Astrocyte (in vitro differentiated cells and primary cell): ENCODE results near the gene LAMA3. TPM values are rescaled to one million over a fixed set of nuclear protein-coding genes. Genes with fewer than 3 reads are reported as not detected.
"Not testable (repeated sequence)": the region's sequence is repeated elsewhere in the genome, so short reads cannot be mapped to it uniquely, and the experiment has no call there.

Experiments used
- DNase-seq: peaks from one replicate; pipeline ENCODE4 v3.0.0-alpha.2; 2010; ENCODE audit warnings: low read depth
- FAIRE-seq: peaks from 2 replicates; lab custom pipeline; 2011; peaks lifted over from hg19 to GRCh38; lab: Jason Lieb, UNC
- H2AFZ ChIP-seq: 2 replicates; pipeline ENCODE4 v1.6.0; 2012; ENCODE audit warnings: low read depth, low read length, inconsistent platforms
- H3K27ac ChIP-seq: 2 replicates; pipeline ENCODE4 v1.5.1; 2011; ENCODE audit warnings: low read depth, low read length, inconsistent platforms
- H3K27me3 ChIP-seq: 2 replicates; pipeline ENCODE4 v1.6.0; 2011; ENCODE audit warnings: low read length, inconsistent platforms; ENCODE audit not compliant: insufficient read depth
- H3K36me3 ChIP-seq: 2 replicates; pipeline ENCODE4 v1.5.1; 2011; ENCODE audit warnings: low read length, inconsistent platforms; ENCODE audit not compliant: insufficient read depth
- H3K4me1 ChIP-seq: 2 replicates; pipeline ENCODE4 v1.5.1; 2011; ENCODE audit warnings: low read length, inconsistent platforms; ENCODE audit not compliant: insufficient read depth
- H3K4me2 ChIP-seq: 2 replicates; pipeline ENCODE4 v1.6.0; 2012; ENCODE audit warnings: low read length, inconsistent platforms
- H3K4me3 ChIP-seq: 2 replicates; pipeline ENCODE4 v1.5.1; 2011; ENCODE audit warnings: low read depth, mild to moderate bottlenecking, low read length, inconsistent platforms; ENCODE audit not compliant: insufficient read depth
- H3K79me2 ChIP-seq: 2 replicates; pipeline ENCODE4 v1.6.0; 2012; ENCODE audit warnings: mild to moderate bottlenecking, low read length, inconsistent platforms; ENCODE audit not compliant: insufficient read depth
- H3K9ac ChIP-seq: 2 replicates; pipeline ENCODE4 v1.6.0; 2012; ENCODE audit warnings: mild to moderate bottlenecking, low read length, inconsistent platforms
- H3K9me3 ChIP-seq: 2 replicates; pipeline ENCODE4 v1.5.1; 2012; ENCODE audit warnings: low read depth, mild to moderate bottlenecking, low read length, inconsistent platforms; ENCODE audit not compliant: insufficient read depth
- H4K20me1 ChIP-seq: 2 replicates; pipeline ENCODE4 v1.6.0; 2012; ENCODE audit warnings: low read length, inconsistent platforms; ENCODE audit not compliant: insufficient read depth
- H3K27ac Mint-ChIP-seq: one replicate; pipeline ENCODE4 v1.8.0; 2021; ENCODE audit warnings: mild to moderate bottlenecking, mixed read lengths; ENCODE audit not compliant: unreplicated experiment
- H3K27me3 Mint-ChIP-seq: one replicate; pipeline ENCODE4 v1.8.0; 2021; ENCODE audit warnings: low read depth, mixed read lengths; ENCODE audit not compliant: unreplicated experiment
- H3K36me3 Mint-ChIP-seq: one replicate; pipeline ENCODE4 v1.8.0; 2021; ENCODE audit warnings: low read depth, mixed read lengths; ENCODE audit not compliant: unreplicated experiment
- H3K4me1 Mint-ChIP-seq: one replicate; pipeline ENCODE4 v1.8.0; 2021; ENCODE audit warnings: low read depth, mixed read lengths; ENCODE audit not compliant: unreplicated experiment
- H3K4me3 Mint-ChIP-seq: one replicate; pipeline ENCODE4 v1.8.0; 2021; ENCODE audit warnings: mild to moderate bottlenecking, moderate library complexity, mixed read lengths; ENCODE audit not compliant: unreplicated experiment
- H3K9me3 Mint-ChIP-seq: one replicate; pipeline ENCODE4 v1.8.0; 2021; ENCODE audit warnings: mild to moderate bottlenecking, mixed read lengths; ENCODE audit not compliant: unreplicated experiment
- EZH2 ChIP-seq: IDR thresholded peaks from 2 replicates; pipeline ENCODE4 v1.6.1; 2012; ENCODE audit warnings: mild to moderate bottlenecking, low read length, inconsistent platforms; ENCODE audit not compliant: insufficient read depth
- total RNA-seq: library from RNA; stranded (reverse); gene quantifications from 2 replicates; pipeline ENCODE4 v1.2.1, GENCODE V29; 2021
- TF ChIP-seq, protein P1 (sequence below): IDR thresholded peaks from 2 replicates; pipeline ENCODE4 v1.5.1; 2011; ENCODE audit warnings: low read depth, mild to moderate bottlenecking, inconsistent platforms, low read length, moderate library complexity; ENCODE audit not compliant: insufficient read depth

The LAMA3 gene
- total RNA-seq, 1 donor from 2014 or later: 0.86 TPM

DNA sequence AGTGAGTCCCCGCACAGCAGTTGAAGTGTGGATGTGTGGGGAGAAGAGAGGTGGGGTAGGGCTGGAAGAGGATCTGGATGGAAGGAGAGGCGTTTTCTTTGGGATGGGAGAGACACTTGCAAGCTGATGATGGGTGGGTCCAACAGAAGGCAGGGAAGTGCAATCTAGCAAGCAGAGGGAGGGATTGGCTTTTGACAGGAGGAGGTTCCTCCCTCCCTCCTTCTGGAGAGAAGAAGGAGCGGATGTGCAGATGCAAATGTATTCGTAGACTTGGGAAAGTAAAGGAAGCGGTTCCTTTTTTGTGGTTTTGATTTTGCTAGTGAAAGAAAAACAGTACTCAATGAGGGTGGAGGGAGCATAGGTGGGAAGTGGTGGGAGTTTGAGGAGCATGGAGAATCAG, 48.9 kb downstream of the LAMA3 start:
- Histone ChIP-seq H3K4me3 (no peak overlapping the region), H3K27ac (no peak overlapping the region), H3K9me3 (no peaks in the 10 kb centered on the region), H3K4me1 (no peaks in the 10 kb centered on the region), H2AFZ (no peak overlapping the region), H3K27me3 (peaks cover 8% of the 10 kb centered on the region), H3K36me3 (no peaks in the 10 kb centered on the region), H4K20me1 (no peaks in the 10 kb centered on the region), H3K4me2 (no peak overlapping the region), H3K9ac (no peak overlapping the region), H3K79me2 (no peaks in the 10 kb centered on the region)
- H3K9me3 Mint-ChIP-seq: peaks cover 1% of the 10 kb centered on the region
- peaks cover 11% of the 10 kb centered on the region for H3K4me1 Mint-ChIP-seq
- FAIRE-seq (no peak), DNase-seq (no peak)
- H3K27me3 Mint-ChIP-seq: peaks cover 28% of the 10 kb centered on the region
- H3K4me3 Mint-ChIP-seq: no peak overlapping the region
- TF ChIP-seq, protein P1, sequence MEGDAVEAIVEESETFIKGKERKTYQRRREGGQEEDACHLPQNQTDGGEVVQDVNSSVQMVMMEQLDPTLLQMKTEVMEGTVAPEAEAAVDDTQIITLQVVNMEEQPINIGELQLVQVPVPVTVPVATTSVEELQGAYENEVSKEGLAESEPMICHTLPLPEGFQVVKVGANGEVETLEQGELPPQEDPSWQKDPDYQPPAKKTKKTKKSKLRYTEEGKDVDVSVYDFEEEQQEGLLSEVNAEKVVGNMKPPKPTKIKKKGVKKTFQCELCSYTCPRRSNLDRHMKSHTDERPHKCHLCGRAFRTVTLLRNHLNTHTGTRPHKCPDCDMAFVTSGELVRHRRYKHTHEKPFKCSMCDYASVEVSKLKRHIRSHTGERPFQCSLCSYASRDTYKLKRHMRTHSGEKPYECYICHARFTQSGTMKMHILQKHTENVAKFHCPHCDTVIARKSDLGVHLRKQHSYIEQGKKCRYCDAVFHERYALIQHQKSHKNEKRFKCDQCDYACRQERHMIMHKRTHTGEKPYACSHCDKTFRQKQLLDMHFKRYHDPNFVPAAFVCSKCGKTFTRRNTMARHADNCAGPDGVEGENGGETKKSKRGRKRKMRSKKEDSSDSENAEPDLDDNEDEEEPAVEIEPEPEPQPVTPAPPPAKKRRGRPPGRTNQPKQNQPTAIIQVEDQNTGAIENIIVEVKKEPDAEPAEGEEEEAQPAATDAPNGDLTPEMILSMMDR: no peak
- no peak for TF ChIP-seq EZH2
- no peak overlapping the region for H3K27ac Mint-ChIP-seq
- no peaks in the 10 kb centered on the region for H3K36me3 Mint-ChIP-seq

DNA sequence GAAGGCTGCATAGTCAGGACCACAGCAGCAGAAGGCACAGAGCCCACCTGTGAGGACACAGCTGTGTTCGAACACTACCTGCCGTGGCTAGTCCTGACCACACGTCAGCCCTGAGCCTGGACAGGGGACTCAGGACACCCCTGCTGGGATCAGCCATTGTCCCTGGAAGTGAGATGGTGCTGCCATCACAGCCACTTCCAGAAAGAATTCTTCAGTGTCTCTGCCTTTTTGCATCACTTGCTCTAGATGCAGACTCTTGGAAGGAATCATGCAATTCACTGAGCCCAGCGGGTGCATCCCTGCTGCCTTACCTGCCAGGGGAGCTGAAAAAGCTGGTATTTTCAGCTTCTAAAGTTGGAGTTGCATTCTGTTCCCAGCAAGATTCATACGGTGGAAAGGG, 49.3 kb downstream of the LAMA3 start:
- Histone ChIP-seq H3K27ac (no peak overlapping the region), H3K79me2 (no peaks in the 10 kb centered on the region), H3K27me3 (peaks cover 8% of the 10 kb centered on the region), H3K9ac (no peak overlapping the region), H3K36me3 (no peaks in the 10 kb centered on the region), H2AFZ (no peak overlapping the region), H3K4me3 (no peak overlapping the region), H3K4me2 (no peak overlapping the region), H3K9me3 (no peaks in the 10 kb centered on the region), H3K4me1 (no peaks in the 10 kb centered on the region), H4K20me1 (no peaks in the 10 kb centered on the region)
- H3K27me3 Mint-ChIP-seq: peaks cover 25% of the 10 kb centered on the region
- FAIRE-seq: no peak
- TF ChIP-seq, protein P1: no peak
- TF ChIP-seq EZH2: no peak
- no peak overlapping the region for H3K4me3 Mint-ChIP-seq
- H3K4me1 Mint-ChIP-seq: peaks cover 11% of the 10 kb centered on the region
- H3K27ac Mint-ChIP-seq: no peak overlapping the region
- DNase-seq: no peak
- H3K36me3 Mint-ChIP-seq: no peaks in the 10 kb centered on the region
- peaks cover 1% of the 10 kb centered on the region for H3K9me3 Mint-ChIP-seq

- FAIRE-seq (no peak), DNase-seq (peak; percentile 12)
- Histone ChIP-seq H3K9me3 (no peaks in the 10 kb centered on the region), H3K36me3 (no peaks in the 10 kb centered on the region), H3K9ac (no peak overlapping the region), H4K20me1 (no peaks in the 10 kb centered on the region), H3K4me1 (no peaks in the 10 kb centered on the region), H3K27me3 (peaks cover 3% of the 10 kb centered on the region), H2AFZ (no peak overlapping the region), H3K4me2 (no peak overlapping the region), H3K27ac (no peak overlapping the region), H3K79me2 (no peaks in the 10 kb centered on the region), H3K4me3 (no peak overlapping the region)
- no peak overlapping the region for H3K27ac Mint-ChIP-seq
- H3K27me3 Mint-ChIP-seq: peaks cover 16% of the 10 kb centered on the region
- peaks cover 6% of the 10 kb centered on the region for H3K4me1 Mint-ChIP-seq
- no peak overlapping the region for H3K4me3 Mint-ChIP-seq
- no peaks in the 10 kb centered on the region for H3K36me3 Mint-ChIP-seq
- H3K9me3 Mint-ChIP-seq: no peaks in the 10 kb centered on the region
- TF ChIP-seq EZH2: no peak
- TF ChIP-seq, protein P1: no peak
These were observed 51.0 kb downstream of the LAMA3 start for GRCh38 chr18:23740105-23740830.

GRCh38 chr18:23741967-23742366, 52.7 kb downstream of the LAMA3 start:
- H3K36me3 ChIP-seq, H3K79me2 ChIP-seq, H3K27ac Mint-ChIP-seq, H3K27me3 ChIP-seq, H3K9me3 Mint-ChIP-seq, H3K36me3 Mint-ChIP-seq, H3K4me1 ChIP-seq, H3K4me3 ChIP-seq, H4K20me1 ChIP-seq, H3K9ac ChIP-seq, H2AFZ ChIP-seq, H3K4me1 Mint-ChIP-seq, H3K4me3 Mint-ChIP-seq, H3K4me2 ChIP-seq, DNase-seq, H3K9me3 ChIP-seq, H3K27ac ChIP-seq, FAIRE-seq: not testable (repeated sequence)
- H3K27me3 Mint-ChIP-seq: peaks cover 16% of the 10 kb centered on the region
